ENCODE data around the gene TRIM3. TPM values are rescaled to one million over a fixed set of nuclear protein-coding genes. Genes with fewer than 3 reads are reported as not detected.

Gene TRIM3
- total and polyA plus RNA-seq, 5 experiments from 2014 or later = 1.2 to 25.9 (median 2.4) TPM

DNA sequence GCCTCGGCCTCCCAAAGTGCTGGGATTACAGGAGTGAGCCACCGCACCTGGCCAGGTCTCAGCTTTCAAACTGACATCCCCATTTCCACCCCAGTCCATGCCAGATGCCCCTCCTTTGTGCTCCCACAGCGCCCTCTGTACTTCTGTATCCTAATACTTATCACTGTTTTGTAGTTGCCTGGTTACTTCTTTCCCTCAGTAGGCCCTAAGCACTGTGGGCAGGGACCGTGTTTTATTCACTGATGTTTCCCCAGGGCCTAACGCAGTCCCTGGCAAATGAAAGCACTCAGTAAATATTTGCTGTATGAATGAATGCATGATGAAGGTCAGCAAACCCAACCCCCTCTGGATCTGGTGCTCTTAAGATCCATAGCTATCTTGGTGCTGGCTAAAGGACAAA, 2.2 kb upstream of the TRIM3 start:
- DNase-seq = no peak
- Mint-ChIP-seq H3K4me1 (peaks cover 25 to 47% (median 38%) of the 10 kb centered on the region in 4 donors), H3K36me3 (peaks cover 0 to 19% (median 0%) of the 10 kb centered on the region in 3 donors), H3K9me3 (no peaks in the 10 kb centered on the region), H3K27ac (peak overlapping the region in 8 of 10 donors; percentile 22 to 91 (median 56)), H3K27me3 (no peaks in the 10 kb centered on the region), H3K4me3 (peak overlapping the region in 1 of 10 donors; percentile 7)
- POLR2A ChIA-PET = interaction anchor here (0.8 to 0.9 kb wide), 2 partner anchors 12 to 17 kb away, joined by 3 read pairs; no protein-coding TSS in a partner anchor
- ATAC-seq = no peak

DNA sequence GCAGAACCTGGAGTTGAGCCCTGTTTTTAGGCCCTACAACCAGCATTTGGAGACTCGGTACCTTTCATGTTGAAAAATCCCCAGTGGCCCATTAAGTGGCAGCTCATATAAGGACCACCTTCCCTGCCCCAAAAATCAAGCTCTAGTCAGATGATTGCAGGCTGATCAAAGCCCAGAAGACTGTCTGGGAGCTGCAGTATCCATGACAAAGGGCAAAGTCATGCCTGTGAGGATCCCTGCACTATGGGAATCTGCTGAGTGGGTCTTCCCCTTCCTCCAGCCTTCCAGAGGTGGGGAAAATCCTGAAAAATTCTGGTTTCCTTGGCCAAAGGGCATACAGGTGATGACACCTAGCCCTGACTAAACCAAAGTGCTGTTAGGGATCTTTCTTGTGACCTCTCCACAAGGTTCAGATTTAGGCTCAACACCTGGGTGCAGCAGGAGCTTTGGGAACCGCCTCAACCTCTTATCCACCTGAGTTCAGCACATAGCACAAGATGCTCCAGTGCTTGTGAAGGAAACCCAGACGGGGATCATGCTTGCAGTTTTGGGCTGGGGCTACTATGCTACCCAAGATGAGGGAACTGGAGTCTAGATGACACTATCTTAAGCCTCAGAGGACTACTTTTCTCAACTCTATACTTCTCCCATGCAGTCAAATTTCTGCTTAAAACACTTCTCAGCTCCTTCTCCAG, 1.2 kb upstream of the TRIM3 start:
- POLR2A ChIA-PET = interaction anchor here (0.6 to 1.5 kb wide), 5 partner anchors 11 to 193 kb away, joined by 3 to 4 read pairs (median 3); partner anchors contain the start of gene SMPD1
- Mint-ChIP-seq H3K4me3 (peak overlapping the region; percentile 28 to 92 (median 77)), H3K27me3 (no peaks in the 10 kb centered on the region), H3K36me3 (peaks cover 0 to 19% (median 0%) of the 10 kb centered on the region in 3 donors), H3K9me3 (no peaks in the 10 kb centered on the region), H3K27ac (peak overlapping the region; percentile 32 to 91 (median 84)), H3K4me1 (peaks cover 19 to 38% (median 28%) of the 10 kb centered on the region in 4 donors)
- ATAC-seq = no peak
- no peak for DNase-seq

DNA sequence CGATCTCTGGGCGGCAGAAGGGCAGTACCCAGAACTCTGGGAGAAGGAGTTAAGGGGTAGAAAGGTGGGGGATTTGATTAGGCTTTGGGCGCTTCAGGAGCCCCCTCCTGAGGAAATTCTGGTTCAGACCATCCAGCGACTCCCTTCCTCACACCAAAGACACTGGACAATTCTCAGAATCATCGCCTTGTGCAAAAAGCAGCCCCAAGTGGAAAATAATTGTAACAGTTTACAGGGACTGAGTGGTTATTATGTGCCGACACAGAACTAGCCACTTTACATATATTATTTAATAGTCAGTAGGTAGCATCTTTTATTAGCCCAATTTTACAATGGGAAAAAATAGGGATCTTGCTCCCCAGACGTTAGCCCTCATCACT, 662 bp upstream of the TRIM3 start:
- H3K9me3 Mint-ChIP-seq = no peaks in the 10 kb centered on the region
- H3K27me3 Mint-ChIP-seq = no peaks in the 10 kb centered on the region
- H3K4me3 Mint-ChIP-seq = peak overlapping the region; percentile 74 to 92 (median 80)
- ATAC-seq (peak in 1 of 2 donors; percentile 4), DNase-seq (no peak)
- peaks cover 0 to 19% (median 0%) of the 10 kb centered on the region in 3 donors for H3K36me3 Mint-ChIP-seq
- peak overlapping the region; percentile 32 to 91 (median 84) for H3K27ac Mint-ChIP-seq
- POLR2A ChIA-PET = interaction anchor here (0.8 to 1.5 kb wide), 3 partner anchors 10 to 139 kb away, joined by 3 to 4 read pairs (median 3); partner anchors contain the start of gene SMPD1
- H3K4me1 Mint-ChIP-seq = peaks cover 16 to 32% (median 22%) of the 10 kb centered on the region in 4 donors

DNA sequence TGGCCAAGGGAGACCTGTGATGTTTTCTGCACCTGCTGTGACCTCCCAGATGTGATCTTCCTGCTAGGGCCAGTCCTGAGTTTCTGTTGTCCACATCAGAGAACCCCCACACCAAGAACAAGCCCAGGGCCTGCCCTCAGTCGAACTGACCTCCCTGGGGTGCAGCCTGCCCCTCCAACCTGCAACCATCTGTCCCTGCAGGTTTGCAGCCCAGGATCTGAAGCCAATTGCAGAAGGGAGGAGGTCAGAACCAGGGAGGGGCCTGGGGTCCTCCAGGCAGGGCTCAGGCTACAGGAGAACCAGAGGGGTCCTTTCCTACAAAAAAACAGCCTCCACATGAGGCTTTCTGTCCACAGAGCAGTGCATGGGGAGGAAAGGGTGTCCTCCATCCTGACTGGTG, 807 bp downstream of the TRIM3 start:
- H3K4me3 Mint-ChIP-seq = peak overlapping the region; percentile 40 to 93 (median 80)
- no peak for ATAC-seq
- peaks cover 14 to 23% (median 19%) of the 10 kb centered on the region in 4 donors for H3K4me1 Mint-ChIP-seq
- no peak for DNase-seq
- POLR2A ChIA-PET = interaction anchor here (0.5 to 2.1 kb wide), 9 partner anchors 9 to 140 kb away, joined by 3 to 11 read pairs (median 3); partner anchors contain the start of genes ARFIP2, TAF10 and TIMM10B
- H3K27ac Mint-ChIP-seq = peak overlapping the region in 9 of 10 donors; percentile 14 to 89 (median 77)
- H3K27me3 Mint-ChIP-seq = no peaks in the 10 kb centered on the region
- peaks cover 0 to 12% (median 0%) of the 10 kb centered on the region in 3 donors for H3K36me3 Mint-ChIP-seq
- no peaks in the 10 kb centered on the region for H3K9me3 Mint-ChIP-seq

GRCh38 chr11:6469599-6469998, 4.1 kb downstream of the TRIM3 start:
- H3K4me3 Mint-ChIP-seq = no peak overlapping the region
- H3K4me1 Mint-ChIP-seq = peaks cover 10 to 24% (median 18%) of the 10 kb centered on the region in 4 donors
- peaks cover 0 to 6% (median under 1%) of the 10 kb centered on the region in 3 donors for H3K36me3 Mint-ChIP-seq
- no peaks in the 10 kb centered on the region for H3K27me3 Mint-ChIP-seq
- H3K27ac Mint-ChIP-seq = no peak overlapping the region
- ATAC-seq (no peak), DNase-seq (no peak)
- POLR2A ChIA-PET = interaction anchor here (1.3 kb wide), 1 partner anchor 12 kb away, joined by 7 read pairs; the partner anchor contains the start of genes ARFIP2 and TIMM10B
- no peaks in the 10 kb centered on the region for H3K9me3 Mint-ChIP-seq

DNA sequence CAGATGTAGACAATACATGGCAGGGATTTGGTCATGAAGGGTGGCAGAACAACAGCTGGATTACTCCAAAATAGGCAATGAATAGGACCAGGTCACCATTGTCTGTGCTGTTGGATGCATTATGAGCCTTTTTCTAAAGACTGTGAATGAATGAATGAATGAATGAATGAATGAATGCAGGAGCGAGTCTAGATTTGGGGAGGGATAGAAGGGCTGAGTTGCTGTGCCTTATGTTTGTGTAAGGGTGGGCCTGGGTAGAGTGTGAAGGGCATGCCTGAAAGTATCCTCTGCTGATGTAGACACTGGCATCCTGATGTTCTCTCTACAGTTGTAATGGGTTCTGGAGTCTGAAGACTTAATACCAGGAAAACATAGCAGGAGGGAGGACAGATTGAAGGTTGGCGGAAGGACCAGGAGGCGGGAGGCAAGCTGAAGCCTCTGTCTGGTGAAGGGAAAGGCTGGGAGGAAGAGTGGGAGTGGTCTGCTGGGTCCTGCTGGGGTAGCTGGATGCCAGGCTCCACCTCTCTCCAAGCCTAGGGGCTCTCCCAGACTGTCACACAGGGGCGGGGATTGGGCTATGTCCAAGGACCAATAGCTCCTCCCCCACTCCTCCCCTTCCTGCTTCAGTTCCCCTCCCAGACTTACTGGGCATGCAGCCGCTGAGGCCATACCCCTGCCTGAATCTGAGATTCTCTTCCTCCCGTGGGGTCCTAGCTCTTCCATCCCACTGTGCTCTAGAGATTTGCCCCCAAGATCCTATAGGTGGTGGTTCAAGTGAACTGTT, 4.8 kb downstream of the TRIM3 start:
- H3K36me3 Mint-ChIP-seq = peaks cover 0 to 8% (median 5%) of the 10 kb centered on the region in 3 donors
- POLR2A ChIA-PET = interaction anchor here (0.6 to 1.3 kb wide), 2 partner anchors 13 to 85 kb away, joined by 5 to 7 read pairs; partner anchors contain the start of genes ARFIP2 and TIMM10B
- DNase-seq (no peak), ATAC-seq (no peak)
- H3K27ac Mint-ChIP-seq = no peak overlapping the region
- H3K4me1 Mint-ChIP-seq = peaks cover 10 to 19% (median 17%) of the 10 kb centered on the region in 4 donors
- H3K27me3 Mint-ChIP-seq = no peaks in the 10 kb centered on the region
- no peak overlapping the region for H3K4me3 Mint-ChIP-seq
- no peaks in the 10 kb centered on the region for H3K9me3 Mint-ChIP-seq

- Mint-ChIP-seq H3K27ac (peak overlapping the region in 1 of 10 donors; percentile 33), H3K27me3 (no peaks in the 10 kb centered on the region), H3K9me3 (no peaks in the 10 kb centered on the region), H3K4me1 (no peaks in the 10 kb centered on the region), H3K36me3 (peaks cover 0 to 30% (median 8%) of the 10 kb centered on the region in 3 donors), H3K4me3 (no peak overlapping the region)
- no peak for DNase-seq
- POLR2A ChIA-PET = no interaction called here
- no peak for ATAC-seq
Measured at GRCh38 chr11:6459099-6459450, 14.7 kb downstream of the TRIM3 start.

- ATAC-seq = no peak
- H3K27ac Mint-ChIP-seq = peak overlapping the region in 1 of 10 donors; percentile 9
- POLR2A ChIA-PET = no interaction called here
Measured at GRCh38 chr11:6458352-6459098, 15.2 kb downstream of the TRIM3 start.

GRCh38 chr11:6457581-6458320, 16.0 kb downstream of the TRIM3 start:
- Mint-ChIP-seq H3K4me3 (no peak overlapping the region), H3K27ac (no peak overlapping the region), H3K9me3 (no peaks in the 10 kb centered on the region), H3K27me3 (no peaks in the 10 kb centered on the region), H3K4me1 (no peaks in the 10 kb centered on the region), H3K36me3 (peaks cover 0 to 35% (median 3%) of the 10 kb centered on the region in 3 donors)
- DNase-seq = no peak
- POLR2A ChIA-PET = no interaction called here
- ATAC-seq = no peak

More at GRCh38 chr11:6458352-6459098, 15.2 kb downstream of the TRIM3 start:
- H3K9me3 Mint-ChIP-seq = no peaks in the 10 kb centered on the region
- no peaks in the 10 kb centered on the region for H3K4me1 Mint-ChIP-seq
- no peak overlapping the region for H3K4me3 Mint-ChIP-seq
- H3K36me3 Mint-ChIP-seq = peaks cover 0 to 29% (median 6%) of the 10 kb centered on the region in 3 donors
- no peaks in the 10 kb centered on the region for H3K27me3 Mint-ChIP-seq
- DNase-seq = no peak

DNA sequence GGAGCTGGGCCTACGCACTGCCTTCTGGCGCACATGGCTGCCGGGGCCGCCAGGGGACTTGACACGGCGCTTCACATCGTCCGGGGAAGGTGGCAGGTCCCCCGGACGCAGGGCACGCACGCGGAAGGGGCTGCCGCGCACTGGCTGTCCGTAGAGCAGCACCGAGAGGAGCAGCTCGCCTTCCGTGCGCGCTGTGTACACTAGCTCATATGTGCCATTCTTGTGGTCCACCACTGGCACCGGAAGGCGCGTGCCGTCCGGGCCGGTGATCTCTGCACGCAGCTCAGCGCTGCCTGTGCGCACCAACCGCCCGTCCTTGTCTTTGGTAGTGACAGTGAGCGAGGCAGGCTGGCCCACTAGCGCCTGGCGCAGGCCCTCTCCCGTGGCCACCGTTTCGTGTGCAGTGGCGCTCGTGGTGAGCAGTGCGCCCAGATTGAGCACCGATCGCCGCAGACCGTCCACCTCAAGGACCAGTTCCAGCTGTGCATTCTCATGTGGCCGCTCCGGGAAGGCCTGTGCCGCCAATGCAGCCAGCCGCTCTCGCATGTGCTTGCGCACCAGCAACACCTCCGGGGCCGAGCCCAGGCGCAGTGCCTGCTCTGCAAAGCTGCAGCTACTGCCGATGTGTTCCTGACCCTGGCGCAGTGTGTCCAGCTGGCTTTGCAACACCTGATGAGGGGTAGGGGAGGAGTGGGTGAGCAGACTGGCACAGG, 17.2 kb downstream of the TRIM3 start:
- ATAC-seq (no peak), DNase-seq (no peak)
- Mint-ChIP-seq H3K36me3 (peaks cover 0 to 34% (median 3%) of the 10 kb centered on the region in 3 donors), H3K27ac (no peak overlapping the region), H3K9me3 (no peaks in the 10 kb centered on the region), H3K4me1 (no peaks in the 10 kb centered on the region), H3K27me3 (no peaks in the 10 kb centered on the region), H3K4me3 (no peak overlapping the region)
- POLR2A ChIA-PET = no interaction called here

- Mint-ChIP-seq H3K27ac (no peak overlapping the region), H3K4me1 (no peaks in the 10 kb centered on the region), H3K27me3 (no peaks in the 10 kb centered on the region), H3K4me3 (no peak overlapping the region), H3K9me3 (no peaks in the 10 kb centered on the region), H3K36me3 (peaks cover 0 to 32% (median 3%) of the 10 kb centered on the region in 3 donors)
- POLR2A ChIA-PET = no interaction called here
- DNase-seq (no peak), ATAC-seq (no peak)
Measured at GRCh38 chr11:6455070-6455469, 18.7 kb downstream of the TRIM3 start.
